ENCODE results near the gene HAPLN1. TPM values are rescaled to one million over a fixed set of nuclear protein-coding genes. Genes with fewer than 3 reads are reported as not detected.

The HAPLN1 gene
- total RNA-seq, 1 experiment from 2014 or later = 7.8 TPM

DNA sequence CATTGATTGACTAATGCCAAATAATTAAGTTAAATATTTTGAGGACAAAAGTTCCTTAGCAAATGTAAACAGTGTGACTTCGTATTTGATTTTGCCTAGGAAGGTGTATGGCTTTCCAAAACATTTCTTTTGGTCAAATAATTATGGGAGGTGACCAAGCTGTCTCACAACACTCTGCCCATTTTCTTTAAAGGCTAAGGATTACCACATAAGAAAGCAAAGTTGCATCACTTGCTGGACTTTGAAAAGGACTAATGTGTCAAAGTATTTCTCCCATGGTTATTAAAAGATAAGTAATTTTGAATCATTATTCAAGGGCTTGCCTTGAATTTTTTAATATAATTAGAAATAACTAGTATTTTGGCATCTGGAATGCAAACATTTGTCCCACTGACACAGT is 74.7 kb downstream of the HAPLN1 start:
- no peak for ATAC-seq
- H3K9ac ChIP-seq (ENCODE audit: low read length) = no peak overlapping the region
- H3K27me3 ChIP-seq (ENCODE audit: low read length) = no peaks in the 10 kb centered on the region
- no peaks in the 10 kb centered on the region for H3K36me3 ChIP-seq (ENCODE audit: low read depth, low read length)
- H3K79me2 ChIP-seq (ENCODE audit: low read length) = no peaks in the 10 kb centered on the region
- no peaks in the 10 kb centered on the region for H3K9me3 ChIP-seq (ENCODE audit: low read length)
- no peaks in the 10 kb centered on the region for H3K9me2 ChIP-seq (replicated peaks; ENCODE audit: low read length)
- no peaks in the 10 kb centered on the region for H3F3A ChIP-seq (ENCODE audit: low read length, unreplicated experiment)
- no peaks in the 10 kb centered on the region for H4K20me1 ChIP-seq (ENCODE audit: low read length)
- no peak overlapping the region for H3K4me3 ChIP-seq (ENCODE audit: low read length)
- no peak for DNase-seq
- TF ChIP-seq EZH2 (IDR thresholded peaks at IDR 0.05; ENCODE audit: low read length, unreplicated experiment) = no peak
- TF ChIP-seq, protein P1, sequence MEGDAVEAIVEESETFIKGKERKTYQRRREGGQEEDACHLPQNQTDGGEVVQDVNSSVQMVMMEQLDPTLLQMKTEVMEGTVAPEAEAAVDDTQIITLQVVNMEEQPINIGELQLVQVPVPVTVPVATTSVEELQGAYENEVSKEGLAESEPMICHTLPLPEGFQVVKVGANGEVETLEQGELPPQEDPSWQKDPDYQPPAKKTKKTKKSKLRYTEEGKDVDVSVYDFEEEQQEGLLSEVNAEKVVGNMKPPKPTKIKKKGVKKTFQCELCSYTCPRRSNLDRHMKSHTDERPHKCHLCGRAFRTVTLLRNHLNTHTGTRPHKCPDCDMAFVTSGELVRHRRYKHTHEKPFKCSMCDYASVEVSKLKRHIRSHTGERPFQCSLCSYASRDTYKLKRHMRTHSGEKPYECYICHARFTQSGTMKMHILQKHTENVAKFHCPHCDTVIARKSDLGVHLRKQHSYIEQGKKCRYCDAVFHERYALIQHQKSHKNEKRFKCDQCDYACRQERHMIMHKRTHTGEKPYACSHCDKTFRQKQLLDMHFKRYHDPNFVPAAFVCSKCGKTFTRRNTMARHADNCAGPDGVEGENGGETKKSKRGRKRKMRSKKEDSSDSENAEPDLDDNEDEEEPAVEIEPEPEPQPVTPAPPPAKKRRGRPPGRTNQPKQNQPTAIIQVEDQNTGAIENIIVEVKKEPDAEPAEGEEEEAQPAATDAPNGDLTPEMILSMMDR (conservative IDR thresholded peaks at IDR 0.05; ENCODE audit: low read depth, low read length) = no peak
- no peak for TF ChIP-seq EZH2phosphoT487 (IDR thresholded peaks at IDR 0.05; ENCODE audit: borderline replicate concordance, low read length)
- H3K4me2 ChIP-seq (ENCODE audit: low read length) = no peak overlapping the region
- intact Hi-C loops (cut with micrococcal nuclease) = no loop called here
- H3K4me1 ChIP-seq (ENCODE audit: insufficient read depth, low read length) = no peaks in the 10 kb centered on the region
- H2AFZ ChIP-seq (ENCODE audit: low read length) = no peak overlapping the region
- no TSS peak for BruUV-seq (replicated peaks)
- POLR2A ChIA-PET (ENCODE audit: unreplicated experiment) = no interaction called here
- H3K27ac ChIP-seq (ENCODE audit: low read length) = no peak overlapping the region
- CTCF ChIA-PET = no interaction called here

DNA sequence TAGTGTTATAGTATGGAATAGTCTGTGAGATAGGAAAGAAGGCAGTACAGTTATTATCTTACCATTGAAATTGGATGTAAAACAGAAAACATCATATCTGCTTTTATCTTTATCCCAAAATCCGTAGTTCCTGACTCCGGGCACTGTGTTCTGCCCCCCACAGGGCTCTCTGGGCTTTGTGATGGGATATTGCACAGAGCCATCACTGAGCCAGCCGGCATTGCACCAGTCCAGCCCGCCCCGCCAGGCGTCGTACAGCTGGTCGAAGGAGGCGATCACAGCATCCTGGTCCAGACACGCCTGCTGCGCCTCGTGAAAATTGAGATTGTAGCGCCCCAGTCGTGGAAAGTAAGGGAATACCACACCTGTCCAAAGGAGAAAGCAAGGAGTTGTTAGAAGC is 76.4 kb downstream of the HAPLN1 start:
- intact Hi-C loops (cut with micrococcal nuclease) = no loop called here
- ChIA-PET CTCF (no interaction called here), POLR2A (ENCODE audit: unreplicated experiment) (no interaction called here)
- ATAC-seq = no peak
- no peak overlapping the region for H3K4me3 ChIP-seq (ENCODE audit: low read length)
- no peaks in the 10 kb centered on the region for H3K79me2 ChIP-seq (ENCODE audit: low read length)
- H3K4me1 ChIP-seq (ENCODE audit: insufficient read depth, low read length) = no peaks in the 10 kb centered on the region
- H3K9me2 ChIP-seq (replicated peaks; ENCODE audit: low read length) = no peaks in the 10 kb centered on the region
- BruUV-seq (replicated peaks) = no TSS peak
- no peak overlapping the region for H3K4me2 ChIP-seq (ENCODE audit: low read length)
- H3K27me3 ChIP-seq (ENCODE audit: low read length) = no peaks in the 10 kb centered on the region
- H3K27ac ChIP-seq (ENCODE audit: low read length) = no peak overlapping the region
- no peak for TF ChIP-seq EZH2phosphoT487 (IDR thresholded peaks at IDR 0.05; ENCODE audit: borderline replicate concordance, low read length)
- TF ChIP-seq, protein P1 (conservative IDR thresholded peaks at IDR 0.05; ENCODE audit: low read depth, low read length) = no peak
- TF ChIP-seq EZH2 (IDR thresholded peaks at IDR 0.05; ENCODE audit: low read length, unreplicated experiment) = no peak
- no peak overlapping the region for H3K9ac ChIP-seq (ENCODE audit: low read length)
- no peaks in the 10 kb centered on the region for H4K20me1 ChIP-seq (ENCODE audit: low read length)
- H3F3A ChIP-seq (ENCODE audit: low read length, unreplicated experiment) = no peaks in the 10 kb centered on the region
- H3K36me3 ChIP-seq (ENCODE audit: low read depth, low read length) = no peaks in the 10 kb centered on the region
- H2AFZ ChIP-seq (ENCODE audit: low read length) = no peak overlapping the region
- DNase-seq = no peak
- no peaks in the 10 kb centered on the region for H3K9me3 ChIP-seq (ENCODE audit: low read length)

DNA sequence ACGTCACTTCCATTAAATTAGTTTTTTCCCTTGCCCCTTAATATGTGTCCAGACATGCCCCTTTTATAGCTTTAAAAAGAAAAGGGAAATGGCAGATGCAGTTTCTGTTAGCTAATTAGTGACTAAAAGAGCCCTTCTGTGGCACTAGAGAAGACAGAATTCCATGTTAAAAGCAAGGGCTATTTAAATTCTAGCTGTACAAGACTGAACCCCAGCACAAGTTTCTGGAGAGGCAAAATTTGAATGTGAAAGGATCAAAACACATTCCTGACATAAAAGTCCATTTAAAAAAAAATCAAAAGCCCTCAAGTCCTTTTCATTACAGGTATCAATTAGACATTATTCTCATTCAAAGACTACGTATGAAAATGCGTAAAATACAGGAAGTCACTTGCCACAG is 78.7 kb downstream of the HAPLN1 start:
- TF ChIP-seq, protein P1 (conservative IDR thresholded peaks at IDR 0.05; ENCODE audit: low read depth, low read length) = no peak
- TF ChIP-seq EZH2 (IDR thresholded peaks at IDR 0.05; ENCODE audit: low read length, unreplicated experiment) (no peak), EZH2phosphoT487 (IDR thresholded peaks at IDR 0.05; ENCODE audit: borderline replicate concordance, low read length) (no peak)
- H3K4me1 ChIP-seq (ENCODE audit: insufficient read depth, low read length) = no peaks in the 10 kb centered on the region
- no peaks in the 10 kb centered on the region for H3K9me3 ChIP-seq (ENCODE audit: low read length)
- no peak overlapping the region for H3K9ac ChIP-seq (ENCODE audit: low read length)
- intact Hi-C loops (cut with micrococcal nuclease) = no loop called here
- DNase-seq (no peak), ATAC-seq (no peak)
- H4K20me1 ChIP-seq (ENCODE audit: low read length) = no peaks in the 10 kb centered on the region
- H2AFZ ChIP-seq (ENCODE audit: low read length) = no peak overlapping the region
- no peaks in the 10 kb centered on the region for H3K9me2 ChIP-seq (replicated peaks; ENCODE audit: low read length)
- H3K27me3 ChIP-seq (ENCODE audit: low read length) = no peaks in the 10 kb centered on the region
- ChIA-PET CTCF (no interaction called here), POLR2A (ENCODE audit: unreplicated experiment) (no interaction called here)
- H3K4me2 ChIP-seq (ENCODE audit: low read length) = no peak overlapping the region
- H3K27ac ChIP-seq (ENCODE audit: low read length) = no peak overlapping the region
- H3K79me2 ChIP-seq (ENCODE audit: low read length) = no peaks in the 10 kb centered on the region
- no peaks in the 10 kb centered on the region for H3K36me3 ChIP-seq (ENCODE audit: low read depth, low read length)
- H3F3A ChIP-seq (ENCODE audit: low read length, unreplicated experiment) = no peaks in the 10 kb centered on the region
- BruUV-seq (replicated peaks) = no TSS peak
- no peak overlapping the region for H3K4me3 ChIP-seq (ENCODE audit: low read length)

Measured in PC-3 (cell line).